Activated CD4-positive, CD25-positive, alpha-beta regulatory T cell treated with anti-CD3 and anti-CD28 coated beads, Interleukin-2, amount 50 U/mL, for 24 hours (primary cell): ENCODE data around the gene RSU1.
A peak's percentile ranks its signal among the peaks of the same experiment; 100 is the strongest.

ENCODE experiments used
- ATAC-seq, 2 donors: fragments of 150-1000 bp; cut with Tn5 transposase; one replicate each; pipeline ENCODE4 v1.10.0; 2021; ENCODE audit warnings: mild to moderate bottlenecking in 1 of 2, moderate library complexity in 1 of 2

RSU1 gene

DNA sequence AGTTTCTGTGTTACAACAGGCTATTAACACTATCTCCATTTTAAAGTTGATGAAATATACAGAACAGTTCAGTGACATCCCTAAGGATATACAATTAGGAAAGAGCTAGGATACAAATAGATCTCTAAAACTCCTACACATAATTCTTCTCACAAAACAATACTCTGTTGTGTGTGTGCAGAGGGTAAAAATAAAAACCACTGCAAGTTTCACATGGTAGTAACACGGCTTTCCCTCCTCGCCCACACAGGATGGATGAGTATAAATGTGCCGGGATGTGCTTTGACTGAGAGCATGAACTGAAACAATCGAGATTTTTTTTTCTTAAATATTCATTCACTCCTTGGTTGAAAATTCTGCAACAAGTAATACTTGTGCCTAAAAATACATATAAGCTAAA lies 164.0 kb downstream of the RSU1 start:
- ATAC-seq, result no peak

DNA sequence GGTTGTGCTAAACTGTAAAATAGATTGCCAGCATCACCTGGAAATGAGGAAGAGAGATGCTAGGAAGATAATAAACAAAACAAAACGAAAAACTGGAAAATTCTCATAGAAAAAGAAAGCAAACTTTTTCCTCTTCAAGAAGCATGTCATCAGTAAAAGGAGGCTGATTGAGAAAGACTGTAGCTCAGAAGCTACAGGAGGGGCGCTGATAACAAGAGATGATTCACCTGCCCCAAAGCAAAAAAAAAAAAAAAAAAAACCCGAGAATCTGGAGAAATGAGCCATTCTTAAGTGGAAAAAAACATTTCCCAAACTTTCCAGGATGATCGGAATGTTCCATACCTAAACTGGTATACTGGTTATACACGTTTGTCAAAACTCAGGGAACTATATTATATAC lies 165.1 kb downstream of the RSU1 start:
- no peak for ATAC-seq

DNA sequence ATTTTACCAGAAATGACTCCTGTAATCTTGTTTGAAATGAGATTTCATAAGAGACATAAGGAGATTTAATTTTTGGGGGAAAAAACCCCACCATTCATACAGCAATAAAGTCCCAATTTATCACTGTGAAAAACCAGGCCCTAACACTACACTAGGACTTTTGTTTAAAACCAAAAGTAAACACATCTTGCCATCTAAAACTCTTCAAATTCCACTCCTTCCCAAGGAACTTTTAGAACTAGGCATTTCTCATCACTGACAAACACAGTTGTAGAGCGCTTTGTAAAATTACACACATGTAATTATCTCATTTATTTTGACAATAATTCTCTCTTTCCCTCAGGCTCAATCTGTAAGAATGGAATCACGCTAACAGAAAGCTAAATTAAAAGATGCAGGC lies 167.5 kb downstream of the RSU1 start:
- no peak for ATAC-seq

DNA sequence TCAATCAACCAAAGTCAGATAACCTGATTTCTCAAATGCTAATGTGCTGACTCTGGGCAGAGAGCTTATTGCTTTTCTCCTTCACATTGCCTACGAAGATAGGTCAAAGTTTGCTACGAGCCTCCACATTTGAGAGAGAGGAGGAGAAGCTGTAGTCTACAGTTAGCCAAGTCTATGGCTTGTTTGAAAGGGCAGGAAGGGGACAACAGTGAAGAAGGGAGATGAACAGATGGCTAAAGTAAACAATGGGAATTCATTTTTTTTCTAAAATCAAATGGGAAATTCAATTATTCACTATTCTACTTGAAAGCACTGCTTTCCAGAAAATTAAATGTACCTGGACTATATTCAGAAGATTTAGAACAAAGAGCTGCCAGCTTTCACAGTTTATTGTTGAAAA lies 168.9 kb downstream of the RSU1 start:
- no peak for ATAC-seq

DNA sequence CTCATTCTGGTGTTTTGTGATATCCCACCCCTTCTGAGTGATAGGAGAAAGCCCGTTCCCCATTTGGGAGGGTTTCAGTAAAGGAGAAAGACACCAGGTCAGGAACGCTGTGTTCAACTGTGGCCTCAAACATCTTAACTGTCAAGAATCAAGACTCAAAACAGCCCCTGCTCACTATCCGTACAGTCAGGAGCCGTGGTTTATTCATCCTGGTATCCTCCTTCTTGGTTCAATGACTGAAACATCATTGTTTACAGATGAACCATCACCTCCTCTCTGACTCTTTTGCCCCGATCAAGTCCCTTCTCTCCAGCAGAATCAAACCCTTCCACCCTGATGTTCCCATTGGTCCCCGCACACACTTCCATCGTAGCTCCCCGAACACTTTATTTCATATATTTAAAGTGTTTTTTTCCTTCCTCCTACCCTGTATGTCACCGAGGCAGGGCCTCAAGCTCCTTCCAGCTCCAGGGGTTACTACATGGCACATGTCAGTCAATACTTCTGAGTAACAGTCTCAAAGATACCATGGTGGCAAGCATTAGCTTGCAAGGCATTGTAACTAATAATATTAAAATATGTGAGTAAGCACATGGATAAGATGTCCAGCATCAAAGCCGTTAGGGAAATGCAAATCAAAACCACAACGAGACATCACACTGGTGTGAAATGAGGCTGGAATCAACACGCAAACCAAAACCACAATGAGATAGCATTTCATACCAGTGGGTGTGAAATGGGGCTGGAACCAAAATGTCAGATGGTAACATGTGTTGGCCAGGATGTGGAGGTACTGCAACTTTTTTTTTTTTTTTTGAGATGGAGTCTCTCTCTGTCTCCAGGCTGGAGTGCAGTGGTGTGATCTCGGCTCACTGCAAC lies 170.8 kb downstream of the RSU1 start:
- ATAC-seq, result peak; percentile 41 to 45

DNA sequence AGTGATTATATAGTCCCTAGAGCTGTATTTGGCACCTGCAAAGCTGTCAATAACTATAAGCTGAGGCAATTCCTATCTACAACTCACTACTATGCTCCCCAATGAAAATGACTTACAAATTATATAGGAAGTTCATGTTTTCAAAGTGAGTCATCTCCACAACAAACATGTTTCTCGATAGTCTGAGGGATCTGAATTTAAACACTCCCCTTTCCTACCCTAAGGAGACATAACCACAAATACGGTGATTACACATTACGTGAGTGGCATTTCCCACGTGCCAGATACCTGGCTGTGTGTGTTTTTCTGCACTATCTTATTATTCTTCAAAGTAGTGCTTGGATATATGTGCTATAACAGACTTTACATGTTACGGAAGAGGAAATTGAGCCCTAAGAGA lies 173.1 kb downstream of the RSU1 start:
- ATAC-seq, result no peak

DNA sequence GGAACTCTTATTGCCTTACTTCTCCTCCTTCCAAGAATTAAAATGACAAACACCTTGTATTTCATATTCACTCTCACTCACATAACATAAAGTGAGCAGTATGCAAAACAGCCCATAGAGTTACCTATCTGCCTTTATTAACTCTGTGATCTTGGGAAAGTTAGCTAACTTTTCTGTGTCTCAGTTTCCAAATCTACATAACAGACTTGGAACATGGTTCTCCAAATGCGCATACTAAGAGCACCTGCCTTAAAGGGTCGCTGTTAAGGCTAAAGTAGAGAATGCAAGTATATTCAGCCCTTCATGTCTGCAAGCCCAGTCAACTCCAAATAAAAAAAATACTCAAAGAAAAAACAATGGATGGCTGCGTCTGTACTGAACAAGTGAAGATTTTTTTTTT lies 173.7 kb downstream of the RSU1 start:
- no peak for ATAC-seq

DNA sequence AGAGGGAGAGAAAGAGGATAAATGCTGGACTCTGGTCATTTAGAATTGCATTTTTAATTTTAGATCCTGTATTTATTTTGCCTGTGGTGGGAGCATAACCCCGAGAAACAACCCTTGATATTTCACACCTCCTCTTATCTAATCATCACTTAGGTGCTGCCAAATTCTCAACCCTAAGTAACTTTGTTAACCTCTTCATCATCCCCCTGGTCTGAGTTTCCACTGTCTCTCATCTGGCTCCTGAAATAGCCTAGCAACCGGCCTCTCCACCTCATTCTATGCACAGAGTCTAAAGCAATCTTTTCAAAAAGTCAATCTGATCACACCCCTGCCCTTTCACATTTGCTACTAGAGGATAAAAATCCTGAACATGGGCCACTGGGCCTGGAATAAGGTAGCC lies 177.1 kb downstream of the RSU1 start:
- ATAC-seq, result no peak

DNA sequence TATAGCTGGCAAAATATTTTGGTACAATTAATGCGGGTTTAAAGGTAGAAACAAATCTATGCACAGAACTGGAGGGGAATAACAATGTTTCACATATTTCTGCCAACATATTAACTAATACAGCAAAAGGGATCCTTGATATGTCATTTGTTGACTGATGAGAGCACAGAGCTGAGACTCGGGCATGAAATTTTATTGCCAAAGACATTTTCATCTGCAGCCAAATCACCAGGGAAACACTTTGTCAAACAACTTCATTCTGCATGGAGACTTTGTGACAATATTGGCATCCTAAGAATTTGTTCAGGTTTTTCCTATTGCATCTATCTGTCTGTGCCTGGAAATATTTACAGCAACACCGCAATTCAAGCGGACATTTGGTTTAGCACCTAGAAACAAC lies 177.8 kb downstream of the RSU1 start:
- ATAC-seq, result no peak

DNA sequence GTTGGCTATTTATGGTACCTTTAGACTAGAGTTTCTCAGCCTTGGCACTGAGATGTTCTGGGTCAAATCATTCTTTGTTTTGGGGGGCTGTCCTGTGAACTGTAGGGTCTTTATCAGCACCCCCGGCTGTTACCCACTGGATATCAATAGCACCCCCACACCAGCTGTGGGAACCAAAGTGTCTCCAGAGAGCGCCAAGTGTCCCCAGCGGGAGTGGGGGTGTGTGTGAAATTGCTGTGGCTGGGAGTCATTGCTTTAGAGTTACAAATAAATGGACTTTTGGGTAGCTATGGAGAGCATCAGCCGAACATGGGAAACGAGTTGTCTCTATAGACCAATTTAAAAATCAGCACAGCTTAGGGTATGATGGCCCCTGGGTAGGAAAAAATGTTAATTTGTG lies 184.2 kb downstream of the RSU1 start:
- no peak for ATAC-seq

DNA sequence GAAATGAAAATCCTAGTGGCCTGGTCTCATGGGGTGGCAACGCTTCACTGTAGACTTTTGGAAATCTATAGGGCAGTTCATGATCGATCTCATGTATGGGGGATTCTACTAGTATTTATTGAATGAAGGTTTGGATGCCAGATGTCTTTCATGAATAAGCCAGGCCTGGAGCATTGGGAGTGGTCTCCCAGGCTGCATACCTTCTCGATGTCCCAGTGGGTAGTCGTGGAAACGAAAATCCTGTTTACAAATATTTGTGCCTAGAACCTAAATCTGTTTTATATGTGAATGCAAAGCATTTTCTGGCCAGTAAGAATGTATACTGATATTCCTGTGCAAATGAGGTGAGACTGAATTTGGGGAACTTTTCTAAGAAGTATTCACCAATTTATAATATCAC lies 190.5 kb downstream of the RSU1 start:
- no peak for ATAC-seq

DNA sequence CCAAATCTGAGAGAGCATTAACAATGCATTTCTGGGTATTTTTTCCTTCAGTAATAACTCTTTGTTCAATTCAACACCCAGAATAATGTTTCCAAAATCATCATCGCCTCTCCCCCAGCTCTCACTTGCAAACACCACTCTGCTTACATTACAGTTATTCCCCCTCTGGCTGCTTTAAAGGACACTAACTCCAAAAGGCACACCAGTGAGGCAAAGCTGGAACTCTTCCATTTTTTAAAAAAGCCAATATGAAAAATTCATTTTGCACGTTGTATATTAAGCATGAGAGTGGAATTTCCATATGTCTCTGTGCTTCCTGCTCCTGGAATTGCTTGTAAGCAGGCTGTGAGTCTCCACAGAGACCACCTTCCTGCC lies 204.3 kb downstream of the RSU1 start:
- no peak for ATAC-seq

DNA sequence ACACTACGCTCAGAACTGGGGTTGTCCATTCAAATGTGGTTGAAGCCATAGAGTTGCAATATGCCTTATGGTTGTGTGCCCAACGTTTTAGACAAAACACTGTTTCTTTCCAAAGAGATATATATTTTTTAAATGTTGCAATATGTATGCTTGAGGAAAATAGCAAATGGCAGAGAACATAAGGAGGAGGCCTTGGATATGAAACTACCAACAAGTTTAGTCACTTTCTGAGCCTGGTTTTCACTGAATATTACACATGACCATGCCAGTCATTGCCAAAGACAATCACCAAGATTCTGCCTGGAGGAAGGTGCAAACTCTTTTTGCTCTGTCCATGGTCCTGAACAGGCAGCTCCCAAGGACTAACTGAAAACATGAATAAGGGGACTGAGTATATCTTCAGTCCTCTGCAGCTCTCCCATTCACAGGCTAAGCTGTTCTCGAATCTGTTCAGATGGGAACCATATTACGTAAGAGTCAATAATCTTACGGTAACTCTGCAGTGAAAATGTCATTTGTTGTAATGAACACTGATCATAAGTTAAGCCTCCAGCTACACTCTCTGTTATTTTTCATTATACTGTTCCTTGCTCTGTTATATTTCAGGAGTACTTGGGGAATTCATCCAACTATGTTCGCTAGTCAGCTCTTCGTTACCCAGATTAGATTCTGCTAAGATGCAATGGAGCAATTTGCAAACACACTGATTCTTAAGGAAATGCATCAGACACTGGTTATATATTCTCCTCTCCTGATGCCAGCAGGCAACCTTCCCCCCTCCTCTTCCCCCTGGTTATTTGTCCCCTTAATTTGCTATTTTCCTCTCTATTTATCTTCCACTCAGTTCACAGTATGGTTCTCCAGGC lies 204.9 kb downstream of the RSU1 start:
- ATAC-seq, result no peak

DNA sequence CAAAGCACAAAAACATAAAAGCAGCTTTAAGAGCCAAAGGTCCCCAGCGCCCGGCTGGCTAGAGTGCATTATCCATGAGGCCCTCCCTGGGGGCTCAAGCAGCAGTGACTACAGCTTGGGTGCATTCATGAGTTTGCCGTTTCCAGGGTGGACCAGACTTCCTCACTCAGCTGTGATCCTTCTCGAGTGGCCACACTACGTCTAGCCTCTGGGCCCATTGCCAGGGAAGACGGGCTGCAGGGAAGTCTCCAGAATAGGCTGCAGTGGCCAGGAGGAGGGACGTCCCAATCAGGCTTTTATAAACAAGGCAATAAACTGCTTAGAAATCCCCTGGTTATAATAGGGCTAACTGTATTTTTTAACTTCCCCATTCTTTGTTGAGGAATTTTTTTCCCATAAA lies 206.2 kb downstream of the RSU1 start:
- no peak for ATAC-seq

DNA sequence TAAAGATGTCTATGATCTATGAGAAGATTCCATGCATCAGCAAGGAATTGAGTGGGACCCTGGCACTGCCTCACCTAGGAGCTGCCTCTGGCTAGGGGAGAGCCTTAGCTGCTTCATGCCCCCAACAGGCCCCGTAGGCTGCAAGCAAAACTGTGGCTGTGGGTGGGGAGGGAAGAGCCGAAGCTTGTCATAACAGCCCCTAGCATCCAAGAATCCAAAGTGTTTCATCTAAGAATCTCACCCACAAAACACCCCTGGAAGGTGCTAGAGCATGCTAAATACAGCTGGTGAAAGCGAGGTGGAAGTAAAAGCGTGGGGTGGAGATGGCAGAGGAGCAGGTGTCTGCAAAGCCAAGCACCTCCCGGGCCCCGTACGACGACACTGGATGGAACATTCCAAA lies 208.0 kb downstream of the RSU1 start:
- ATAC-seq, result no peak

DNA sequence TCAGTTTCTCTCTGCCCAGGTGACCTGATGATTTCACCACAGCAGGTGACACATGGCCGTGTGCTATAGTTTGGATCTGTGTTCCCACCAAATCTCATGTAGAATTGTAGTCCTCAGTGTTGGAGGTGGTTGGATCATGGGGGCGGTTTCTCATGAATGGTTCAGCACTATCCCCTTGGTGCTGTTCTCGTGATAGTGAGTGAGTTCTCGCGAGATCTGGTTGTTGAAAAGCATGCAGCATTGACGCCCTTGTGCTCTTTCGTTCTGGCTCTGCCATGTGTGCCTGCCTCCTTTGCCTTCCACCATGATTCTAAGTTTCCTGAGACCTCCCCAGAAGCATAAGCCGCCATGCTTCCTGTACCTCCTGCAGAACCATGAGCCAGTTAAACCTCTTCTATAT lies 210.3 kb downstream of the RSU1 start:
- no peak for ATAC-seq

DNA sequence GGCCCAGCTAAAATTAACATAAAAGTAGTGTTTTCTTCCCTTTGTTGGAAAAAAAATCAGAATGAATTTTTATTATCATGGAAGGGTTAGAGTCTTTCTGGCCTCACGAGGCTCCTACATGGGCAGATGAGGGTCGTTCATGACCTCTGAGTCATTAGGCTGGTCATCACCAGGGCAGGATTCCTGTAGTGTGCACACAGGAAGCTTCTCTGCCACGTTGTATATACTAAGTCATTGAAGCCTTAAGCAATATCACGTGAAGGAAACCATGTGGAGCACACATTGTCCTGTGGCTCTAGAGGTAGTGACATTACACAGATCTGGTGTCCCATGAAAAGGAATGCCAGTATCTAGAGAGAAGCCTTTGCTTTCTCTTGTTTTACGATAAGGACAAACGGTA lies 210.8 kb downstream of the RSU1 start:
- ATAC-seq, result no peak

DNA sequence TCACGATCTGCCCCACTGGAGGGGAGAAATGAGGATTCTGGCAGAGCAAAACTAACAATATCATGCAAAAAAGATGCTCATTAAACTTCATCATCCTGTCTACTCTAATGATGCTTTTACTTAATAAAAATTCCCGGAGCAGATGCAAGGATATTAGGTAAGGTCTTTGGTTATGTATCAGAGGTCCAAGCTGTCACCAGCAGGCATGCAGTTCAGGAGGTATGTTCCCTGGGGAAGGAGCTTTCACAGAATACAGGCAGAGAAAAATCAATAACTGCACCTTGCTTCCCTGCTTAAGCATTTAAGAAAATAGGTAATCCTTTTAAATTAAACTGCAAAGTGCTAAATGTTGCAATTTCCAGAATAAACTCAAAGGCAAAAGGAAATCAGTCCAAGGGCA lies 213.9 kb downstream of the RSU1 start:
- no peak for ATAC-seq

DNA sequence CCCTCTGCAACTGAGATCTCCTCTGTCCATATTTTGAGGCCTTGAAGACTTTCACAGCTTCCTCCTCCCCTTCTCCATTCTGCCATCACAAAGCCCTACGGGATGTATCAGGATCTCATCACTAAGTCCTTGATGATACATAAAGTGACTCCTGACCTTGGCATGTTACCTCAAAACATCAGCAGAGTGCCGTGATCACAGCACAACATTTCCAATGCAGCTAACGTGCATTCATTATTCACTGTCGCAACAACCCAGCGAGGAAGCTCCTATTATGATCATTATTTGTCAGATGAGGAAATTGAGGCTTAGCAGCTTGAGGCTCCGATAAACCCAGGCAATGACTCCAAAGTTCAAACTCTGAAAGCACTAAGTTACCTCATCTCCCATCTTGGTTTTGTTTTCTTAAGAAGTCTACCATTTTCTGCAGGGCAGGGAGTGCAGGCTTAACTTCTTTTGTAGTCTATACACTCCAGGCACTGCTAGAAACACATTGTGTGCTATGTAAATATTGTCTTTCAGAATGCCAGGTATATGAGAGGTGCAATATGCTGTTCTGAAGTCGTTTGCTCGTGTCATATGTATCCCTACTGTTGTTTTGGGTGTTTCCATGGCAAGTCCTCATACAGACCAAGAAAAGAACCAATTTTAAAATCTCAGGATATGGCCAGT lies 215.0 kb downstream of the RSU1 start:
- no peak for ATAC-seq

DNA sequence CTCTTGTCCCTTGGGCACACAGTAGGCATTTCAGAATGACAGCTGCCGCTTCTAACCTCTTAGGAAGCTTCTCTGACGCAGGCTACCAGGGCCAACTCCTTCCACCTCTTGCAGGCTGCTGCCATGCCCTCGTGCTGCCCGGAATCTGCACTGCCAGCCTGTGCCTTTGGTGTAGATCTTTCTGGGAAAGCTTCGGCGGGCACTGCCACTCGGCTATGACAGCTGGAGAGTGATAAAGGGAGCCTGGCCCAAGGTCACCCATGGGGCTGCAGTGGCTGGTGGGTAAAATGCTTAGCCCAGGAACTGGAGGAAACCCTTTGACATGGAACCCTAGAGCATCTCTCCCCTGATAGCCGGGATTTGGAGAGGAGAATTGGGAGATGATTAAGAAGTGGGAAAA lies 217.6 kb downstream of the RSU1 start:
- no peak for ATAC-seq

DNA sequence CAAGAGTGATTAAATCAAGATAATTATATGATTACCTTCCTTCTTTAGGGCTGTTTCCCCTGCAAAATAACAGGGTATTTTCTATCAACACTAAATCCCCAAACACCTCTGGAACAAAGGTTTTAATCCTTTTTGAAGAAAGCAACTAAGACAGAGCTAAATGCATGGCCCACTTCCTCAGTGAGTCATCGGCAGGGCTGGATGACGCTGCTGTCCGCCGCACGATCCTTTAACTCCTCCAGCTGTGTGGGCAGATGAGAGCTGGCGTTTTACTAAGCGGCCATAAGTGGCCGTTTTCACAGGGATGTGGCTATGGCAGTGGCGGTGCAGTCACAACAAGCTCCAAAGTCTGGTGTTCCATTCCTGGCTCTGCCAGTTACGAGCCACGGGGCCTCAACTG lies 219.6 kb downstream of the RSU1 start:
- ATAC-seq, result no peak

DNA sequence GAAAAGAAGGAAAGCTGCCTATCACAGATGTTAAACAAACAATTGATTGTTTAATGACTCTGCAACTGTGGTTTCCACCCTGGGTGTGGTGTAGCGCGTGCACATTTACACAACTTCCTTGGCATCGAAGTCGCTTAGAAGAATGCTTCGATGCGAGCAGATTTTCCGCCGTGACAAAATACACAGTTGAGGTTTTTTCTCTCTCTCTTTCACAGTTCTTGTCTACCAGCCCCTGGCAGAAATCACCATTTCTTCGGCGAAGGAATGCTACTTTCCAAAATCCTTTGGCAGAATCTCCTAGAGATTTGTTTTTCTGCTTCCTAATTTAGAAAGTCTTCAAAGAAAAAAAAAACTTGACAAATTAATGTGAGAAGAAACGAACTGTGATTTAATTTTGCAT lies 224.8 kb downstream of the RSU1 start:
- no peak for ATAC-seq

DNA sequence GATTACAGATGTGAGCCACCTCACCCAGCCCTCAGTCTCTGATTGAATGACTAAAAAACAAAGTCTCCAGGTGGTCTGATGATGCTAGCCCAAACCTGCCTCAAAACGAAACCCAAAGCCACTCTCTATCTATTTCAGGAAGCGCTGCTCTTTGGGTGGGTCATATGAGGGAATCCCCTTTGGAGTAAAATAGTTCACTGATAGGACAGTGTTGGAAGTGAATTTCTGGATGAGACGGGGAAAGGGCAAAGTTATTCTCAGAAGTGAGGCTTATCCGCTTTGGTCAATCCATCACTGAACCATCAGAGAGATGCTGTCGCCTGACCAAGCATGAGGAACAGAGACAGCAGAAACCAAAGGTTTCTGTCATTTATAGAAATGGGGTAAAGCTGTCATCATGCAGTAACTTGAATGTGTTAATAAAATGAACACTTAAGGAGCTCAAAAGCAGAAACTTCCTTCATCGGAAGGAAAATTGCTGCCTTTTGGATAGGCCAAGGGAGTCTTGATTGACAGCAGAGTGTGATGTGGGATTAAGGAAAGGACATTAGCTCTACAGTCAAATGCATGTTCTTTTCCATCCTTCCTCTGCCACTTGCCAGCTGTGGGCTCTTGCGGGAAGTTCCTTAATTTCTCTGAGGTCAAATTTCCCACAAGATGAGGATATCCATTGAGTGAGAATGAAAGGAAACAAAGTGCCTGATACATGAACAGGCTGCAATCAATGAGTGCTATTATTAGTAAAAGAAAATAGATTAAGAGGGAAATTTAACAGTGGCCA lies 230.7 kb downstream of the RSU1 start:
- peak in 1 of 2 donors; percentile 24 for ATAC-seq
